ENCODE data around the gene MUC2.

The MUC2 gene

DNA sequence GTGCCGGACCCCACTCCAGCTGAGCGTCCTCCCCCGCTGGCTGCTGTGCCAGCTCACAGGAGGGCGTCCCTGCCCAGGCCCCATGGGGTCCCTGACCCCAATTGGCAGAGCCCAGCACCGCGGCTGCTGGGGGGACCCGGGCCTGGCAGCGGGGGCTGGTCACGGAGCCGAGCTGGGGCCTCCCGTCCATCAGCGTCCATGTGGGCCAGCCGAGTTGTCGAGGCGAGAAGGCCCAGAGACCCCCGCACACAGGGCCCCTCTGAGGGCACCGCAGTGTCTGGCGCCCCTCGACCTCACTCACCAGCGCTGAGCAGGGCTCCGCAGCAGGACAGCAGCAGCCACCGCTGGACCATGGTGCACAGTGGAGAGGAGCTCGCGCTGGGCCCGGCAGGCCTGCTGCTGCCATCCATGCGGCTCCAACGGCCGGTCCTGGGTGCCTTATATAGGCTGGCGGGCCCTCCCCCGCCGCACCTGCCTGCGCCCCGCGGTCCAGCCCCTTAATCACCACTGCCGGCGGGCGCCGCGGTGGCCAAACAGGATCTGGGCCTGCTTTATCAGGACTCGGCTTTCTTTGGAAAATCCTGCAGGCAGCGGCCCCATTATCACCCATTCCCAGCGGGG lies 38.3 kb upstream of the MUC2 start, which contains the start of gene MUC6:
MUC6 (minus strand) TSS at position 416 of the 621 bp plus-strand sequence; CDS start at position 353, 63 bp downstream.
- no peak for DNase-seq (ENCODE audit: low read depth, low spot score)

DNA sequence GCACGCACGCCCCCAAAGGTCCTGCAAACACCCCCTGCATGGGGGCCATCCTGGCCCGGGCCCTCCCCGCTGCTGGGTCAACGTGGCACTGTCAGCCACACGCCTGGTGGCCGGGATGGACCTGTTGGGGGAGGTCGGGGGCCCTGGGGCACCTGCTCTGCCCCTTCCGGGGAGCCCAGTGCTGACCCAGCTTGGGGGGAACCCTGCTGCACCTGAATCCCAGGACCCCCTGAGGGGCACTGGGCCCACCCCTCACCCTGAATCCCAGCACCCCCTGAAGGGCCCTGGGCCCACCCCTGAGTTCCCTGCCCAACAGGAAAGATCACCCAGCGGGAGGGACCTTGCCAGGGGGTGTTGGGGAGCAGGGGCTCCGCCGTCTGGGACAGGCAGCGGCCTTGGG lies 37.7 kb upstream of the MUC2 start:
- DNase-seq (ENCODE audit: low read depth, low spot score), result no peak

DNA sequence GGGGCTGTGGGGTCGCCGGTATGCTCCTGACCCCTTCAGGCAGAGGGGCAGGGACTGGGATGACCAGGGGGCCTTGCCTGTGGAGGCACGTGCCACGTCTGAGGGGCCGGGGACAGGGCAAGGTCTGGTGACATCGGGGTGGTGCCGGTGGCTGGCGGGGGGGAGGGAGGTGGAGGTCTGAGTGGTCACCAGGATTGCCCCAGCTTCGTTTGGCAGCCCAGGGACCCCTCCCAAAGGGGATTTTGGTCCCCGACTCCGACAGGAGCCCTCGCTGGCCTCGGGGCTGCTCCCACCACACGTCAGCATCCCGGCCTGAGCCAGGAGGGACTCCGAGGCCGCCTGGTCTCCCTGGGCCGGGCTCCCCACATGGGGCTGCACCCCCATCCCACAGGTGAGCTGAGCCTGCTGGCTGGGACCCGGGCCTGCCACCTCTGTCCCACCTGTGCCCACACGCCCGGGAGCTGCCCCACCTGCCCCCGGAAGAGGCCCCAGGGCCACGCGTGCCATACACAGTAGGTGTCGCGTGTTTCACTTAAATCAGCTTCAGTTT lies 37.1 kb upstream of the MUC2 start:
- DNase-seq (ENCODE audit: low read depth, low spot score), result no peak

DNA sequence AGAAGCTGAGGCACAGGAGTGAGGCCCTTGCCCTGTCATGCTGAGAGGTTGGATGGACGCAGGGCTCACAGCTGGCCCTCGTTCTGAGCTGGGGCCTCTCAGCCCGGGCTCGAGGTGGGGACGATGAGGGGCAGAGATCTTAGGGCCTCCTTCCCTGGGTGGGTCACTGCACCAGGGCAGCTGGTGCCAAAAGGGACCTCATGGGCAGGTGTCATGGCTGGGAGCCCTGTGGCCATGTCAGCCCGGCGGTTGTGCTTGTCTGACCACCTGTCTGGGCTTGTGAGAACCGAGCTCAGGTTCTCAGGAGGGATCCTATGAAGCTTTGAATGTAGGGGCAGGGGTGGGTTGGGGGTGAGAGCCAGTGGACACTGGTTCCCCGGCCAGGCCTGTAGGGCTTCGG lies 36.3 kb upstream of the MUC2 start:
- DNase-seq (ENCODE audit: low read depth, low spot score), result no peak

DNA sequence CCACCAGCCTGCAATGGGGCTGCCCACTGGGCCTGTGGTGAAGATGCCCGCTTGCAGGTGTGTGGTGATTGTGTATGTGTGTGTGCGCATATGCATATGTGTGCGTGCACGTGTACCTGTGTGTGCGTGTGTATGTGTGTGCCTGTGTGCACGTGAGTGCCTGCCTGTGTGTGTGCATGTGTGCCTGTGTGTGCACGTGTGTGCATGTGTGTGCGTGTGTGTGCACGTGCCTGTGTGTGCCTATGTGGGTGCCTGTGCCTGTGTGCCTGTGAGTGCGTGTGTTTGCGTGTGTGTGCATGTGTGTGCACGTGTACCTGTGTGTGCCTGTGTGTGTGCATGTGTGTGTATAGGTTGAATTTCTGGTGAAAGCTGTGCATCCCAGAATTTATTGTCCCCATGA lies 35.8 kb upstream of the MUC2 start:
- DNase-seq (ENCODE audit: low read depth, low spot score), result no peak

DNA sequence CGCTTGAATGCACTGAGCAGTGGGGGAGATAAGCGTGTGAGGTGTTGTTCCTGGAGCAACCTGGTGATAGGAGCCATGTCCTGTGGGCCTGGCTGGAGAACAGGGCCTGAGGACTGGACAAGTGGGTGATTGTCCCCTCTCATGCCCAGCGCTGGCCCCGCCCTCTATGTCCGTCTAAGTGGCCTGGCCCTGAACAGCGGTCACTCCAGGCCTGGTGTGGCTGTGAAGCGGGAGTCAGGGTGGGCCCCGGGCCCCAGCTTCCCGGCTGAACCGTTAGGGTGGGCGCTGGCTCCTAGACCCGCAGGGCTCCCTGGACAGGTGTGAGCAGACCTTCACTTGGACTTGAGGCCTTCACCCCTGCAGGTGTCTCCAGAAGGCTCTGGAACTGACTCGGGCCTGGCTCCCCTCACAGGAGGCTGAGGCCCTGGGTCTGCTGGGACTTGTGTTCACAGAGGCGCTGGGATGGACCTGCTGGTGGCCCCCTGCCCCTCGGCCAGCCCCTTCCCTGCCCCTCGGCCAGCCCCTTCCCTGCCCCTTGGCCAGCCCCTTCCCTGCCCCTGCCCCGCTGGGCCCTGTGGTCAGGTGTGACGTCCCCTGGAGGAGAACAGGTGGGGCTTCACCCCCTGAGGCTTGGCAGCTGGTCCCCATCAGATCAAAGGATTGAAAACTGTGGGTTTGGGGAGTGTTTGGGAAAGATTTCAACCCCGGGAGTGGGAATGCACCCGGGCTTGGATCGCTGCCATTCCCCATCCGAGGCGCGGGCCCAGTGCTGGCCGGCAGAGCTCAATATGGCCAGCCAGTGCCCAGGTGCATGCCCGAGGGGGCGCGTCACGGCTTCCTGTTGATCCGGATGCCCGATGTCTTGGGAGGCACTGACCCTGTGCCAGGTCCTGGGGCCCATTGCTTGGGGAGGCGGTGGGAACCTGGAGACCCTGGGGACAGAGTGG lies 34.9 kb upstream of the MUC2 start:
- no peak for DNase-seq (ENCODE audit: low read depth, low spot score)

DNA sequence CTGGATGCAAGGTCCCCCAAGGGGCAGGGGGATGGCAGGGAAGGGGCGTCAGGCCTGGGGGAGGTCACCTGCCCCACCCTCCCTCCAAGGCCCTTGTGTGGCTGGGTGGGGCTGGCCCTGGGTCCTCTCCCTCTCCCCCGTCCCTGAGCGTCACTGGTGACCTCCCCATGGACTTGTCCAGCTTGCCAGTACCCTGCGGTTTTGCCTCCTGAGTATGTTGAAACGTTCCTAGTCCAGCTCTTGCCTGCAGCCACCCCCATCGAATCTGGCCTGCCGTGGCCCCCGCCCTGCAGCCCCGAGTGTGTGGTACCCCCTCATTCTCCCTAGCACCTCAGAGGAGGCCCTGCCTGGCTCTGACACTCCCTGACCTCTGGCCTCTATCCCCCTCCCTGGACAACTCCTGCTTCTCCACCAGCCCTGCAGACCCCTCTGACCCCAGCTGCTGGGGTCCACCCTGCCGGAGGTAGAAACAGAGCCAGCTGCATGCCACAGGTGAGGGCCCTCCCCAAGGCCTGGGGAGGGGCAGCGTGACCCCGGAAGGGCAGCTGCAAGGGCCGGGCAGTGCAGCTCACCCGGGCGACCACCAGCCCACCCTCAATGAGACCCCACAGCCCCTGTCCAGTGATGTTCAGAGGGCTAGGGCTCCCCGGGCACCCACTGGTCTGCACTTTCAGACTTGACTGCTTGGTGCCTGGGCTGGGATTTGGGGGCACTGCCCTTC lies 34.1 kb upstream of the MUC2 start:
- DNase-seq (ENCODE audit: low read depth, low spot score), result no peak

DNA sequence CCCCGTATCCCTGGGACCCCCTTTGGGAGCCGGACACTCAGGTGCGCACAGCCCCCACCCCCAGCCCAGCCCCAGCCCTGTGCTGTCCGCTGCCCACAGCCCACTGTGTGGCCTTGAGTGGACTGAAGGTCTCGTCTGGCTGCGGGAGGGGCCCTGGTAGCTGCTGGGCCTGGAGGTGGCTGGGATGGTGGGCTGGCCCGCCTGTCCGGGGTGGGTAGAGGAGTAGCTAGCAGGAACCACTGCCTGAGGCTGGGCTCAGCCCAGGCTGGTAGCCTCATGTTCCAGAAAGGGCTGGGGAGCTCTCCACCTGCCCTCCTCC lies 33.6 kb upstream of the MUC2 start:
- no peak for DNase-seq (ENCODE audit: low read depth, low spot score)

DNA sequence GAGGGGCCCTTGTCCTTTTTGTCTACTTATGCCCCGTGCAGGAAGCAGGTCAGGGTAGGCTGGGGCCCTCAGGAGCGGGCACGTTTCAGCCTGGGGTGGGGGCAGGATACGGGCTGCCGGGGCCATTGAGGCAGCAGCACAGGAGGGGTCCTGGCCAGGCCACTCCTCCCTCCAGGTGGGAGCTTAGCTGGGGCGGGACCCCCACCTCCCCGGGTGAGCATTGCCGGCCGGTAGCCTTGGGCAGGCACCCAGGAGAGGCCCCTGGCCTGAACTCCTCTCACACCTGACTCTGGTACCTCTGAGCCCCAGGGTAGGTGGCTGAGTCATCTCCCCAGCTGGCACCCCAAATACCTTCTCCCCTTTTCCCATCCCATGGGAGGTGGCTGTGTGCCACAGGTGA lies 33.2 kb upstream of the MUC2 start:
- no peak for DNase-seq (ENCODE audit: low read depth, low spot score)

DNA sequence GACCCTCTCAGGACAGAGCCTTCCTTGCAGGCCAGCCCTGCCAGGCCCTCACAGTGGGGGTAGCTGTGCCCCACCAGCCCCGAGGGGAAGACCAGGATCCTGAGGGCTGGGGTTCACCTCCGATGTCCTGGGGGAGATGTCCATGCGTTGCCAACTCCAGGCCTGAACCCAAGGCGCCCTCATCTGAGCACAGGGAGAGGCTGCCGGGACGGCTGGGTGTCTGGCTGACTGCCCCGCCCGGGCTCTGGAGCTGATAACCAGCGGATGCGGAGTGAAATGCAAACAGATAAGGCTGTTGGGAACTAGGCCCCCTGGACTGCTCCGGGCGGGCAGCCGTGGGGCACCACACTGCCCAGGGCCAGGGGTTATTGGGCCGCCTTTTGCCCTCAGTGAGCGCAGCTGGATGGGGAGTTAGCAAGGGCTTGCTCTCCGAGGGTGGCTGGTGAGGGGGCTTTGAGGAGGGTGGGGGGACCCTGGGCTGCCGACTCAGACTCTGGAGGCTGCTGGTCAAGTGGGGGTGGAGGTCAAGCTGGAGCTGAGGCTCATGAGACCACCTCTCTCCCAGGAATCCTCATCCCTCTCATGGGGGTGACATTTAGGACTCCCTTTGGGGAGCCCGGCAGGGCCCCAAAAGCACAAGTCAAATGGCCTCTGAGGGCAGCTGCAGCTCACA lies 32.6 kb upstream of the MUC2 start:
- DNase-seq (ENCODE audit: low read depth, low spot score), result no peak

DNA sequence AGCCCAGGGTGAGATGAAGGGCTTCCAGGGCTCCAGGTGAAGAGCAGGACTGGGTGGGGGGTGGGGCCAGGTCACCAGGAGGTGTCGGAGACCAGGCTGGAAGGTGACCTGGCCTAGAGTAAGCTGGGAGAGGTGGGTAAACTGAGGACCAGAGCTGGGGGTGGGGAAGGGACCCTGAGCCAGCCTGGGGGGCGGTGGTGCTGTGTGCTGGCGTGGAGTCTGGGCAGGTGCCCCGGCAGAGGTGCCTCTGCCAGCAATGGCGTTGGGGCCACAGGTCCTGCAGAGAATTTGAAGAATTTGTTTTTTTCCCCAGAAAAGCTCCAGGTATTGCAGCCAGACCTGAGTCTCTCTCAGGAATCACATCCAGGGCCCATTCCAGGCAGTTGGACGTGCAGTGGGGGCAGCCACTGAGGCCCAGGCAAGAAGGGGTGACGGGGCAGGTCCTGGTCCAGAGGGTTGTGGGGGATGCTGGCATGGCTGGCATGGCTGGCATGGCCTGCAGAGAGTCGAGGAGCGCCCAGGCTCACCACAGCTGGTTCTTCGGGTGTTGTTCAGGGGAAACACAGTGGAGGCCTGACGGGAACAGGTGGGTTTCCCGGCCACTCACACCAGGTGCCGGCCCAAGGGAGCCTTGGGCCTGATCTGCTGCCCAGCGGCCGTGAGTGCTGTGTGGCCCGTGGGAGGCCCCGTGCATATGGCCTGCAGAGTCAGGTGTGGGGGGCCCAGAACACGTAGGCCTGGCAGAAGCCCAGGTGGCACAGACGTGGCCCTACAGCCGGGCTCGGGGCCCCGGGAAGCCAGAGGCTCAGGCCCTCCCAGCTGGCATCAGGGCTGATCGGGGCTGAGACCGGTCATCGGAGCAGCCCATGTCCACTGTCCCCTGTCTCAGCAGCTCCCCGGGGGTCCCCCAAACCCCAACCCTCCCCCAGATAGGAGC lies 31.8 kb upstream of the MUC2 start:
- no peak for DNase-seq (ENCODE audit: low read depth, low spot score)

DNA sequence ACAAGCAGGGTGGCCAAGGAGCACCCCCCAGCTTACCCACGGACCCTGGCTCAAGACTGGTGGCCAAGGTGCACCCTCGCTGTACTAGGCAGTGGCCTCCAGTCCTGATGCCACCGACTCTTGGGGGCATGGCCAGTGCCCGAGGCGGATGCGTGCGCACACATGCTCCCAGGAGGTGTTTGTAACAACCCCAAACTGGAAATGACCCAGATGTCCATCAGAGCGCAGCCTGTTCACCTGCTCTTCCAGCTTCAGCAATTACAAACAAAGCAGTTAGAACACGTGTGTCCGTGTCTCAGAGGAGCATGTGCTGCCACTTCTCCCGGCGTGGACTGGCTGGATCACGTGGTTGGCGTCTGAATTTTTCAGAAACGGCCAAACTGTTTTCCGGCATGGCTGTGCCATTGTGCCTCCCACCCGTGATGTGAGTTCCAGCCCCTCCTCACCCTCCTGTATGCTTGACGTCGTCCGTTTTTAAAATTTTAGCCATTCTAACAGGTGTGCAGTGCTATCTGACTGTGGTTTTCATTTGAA lies 31.0 kb upstream of the MUC2 start:
- DNase-seq (ENCODE audit: low read depth, low spot score), result no peak

DNA sequence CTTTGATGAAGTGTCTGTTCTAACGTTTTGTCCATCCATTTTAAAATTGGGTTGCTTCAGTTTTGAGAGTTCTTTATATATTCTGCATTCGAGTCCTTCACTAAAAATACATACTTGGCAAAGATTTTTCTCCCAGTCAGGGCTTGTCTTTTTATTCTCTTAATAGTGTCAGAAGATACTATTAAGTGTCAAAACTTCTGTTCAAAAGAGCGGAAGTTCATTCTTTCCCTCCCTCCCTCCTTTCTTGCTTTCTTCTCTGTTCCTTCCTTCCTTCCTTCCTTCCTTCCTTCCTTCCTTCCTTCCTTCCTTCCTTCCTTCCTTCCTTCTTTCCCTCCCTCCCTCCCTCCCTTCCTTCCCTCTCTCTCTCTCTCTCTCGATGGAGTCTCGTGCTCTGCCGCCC lies 30.5 kb upstream of the MUC2 start:
- no peak for DNase-seq (ENCODE audit: low read depth, low spot score)

DNA sequence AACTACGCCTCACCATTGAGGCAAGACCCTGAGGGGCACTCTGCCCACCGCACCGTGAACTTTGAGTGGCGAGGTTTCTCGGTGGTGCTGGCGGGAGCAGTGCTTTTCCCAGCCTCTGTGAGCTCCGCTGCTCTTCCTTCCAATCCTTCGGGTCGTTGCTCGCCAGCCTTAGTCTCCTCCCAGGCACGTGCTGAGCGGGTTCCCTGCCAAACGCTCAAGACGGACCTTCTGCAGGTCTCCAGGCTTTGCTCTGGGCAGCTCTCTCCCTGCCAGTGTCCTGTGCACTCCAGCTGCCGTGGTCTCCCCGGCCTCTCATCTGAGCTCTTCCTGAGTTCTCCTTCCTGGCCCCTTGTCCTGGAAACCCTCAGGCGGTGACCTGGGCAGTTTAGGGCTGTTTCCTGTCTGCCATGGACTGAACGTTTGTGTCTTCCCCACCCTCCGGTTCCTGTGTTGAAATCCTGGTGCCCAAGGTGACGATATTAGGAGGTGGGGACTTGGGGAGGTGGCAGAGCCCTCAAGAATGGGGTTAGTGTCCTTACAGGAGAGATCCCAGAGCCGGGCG lies 27.0 kb upstream of the MUC2 start:
- no peak for DNase-seq (ENCODE audit: low read depth, low spot score)

DNA sequence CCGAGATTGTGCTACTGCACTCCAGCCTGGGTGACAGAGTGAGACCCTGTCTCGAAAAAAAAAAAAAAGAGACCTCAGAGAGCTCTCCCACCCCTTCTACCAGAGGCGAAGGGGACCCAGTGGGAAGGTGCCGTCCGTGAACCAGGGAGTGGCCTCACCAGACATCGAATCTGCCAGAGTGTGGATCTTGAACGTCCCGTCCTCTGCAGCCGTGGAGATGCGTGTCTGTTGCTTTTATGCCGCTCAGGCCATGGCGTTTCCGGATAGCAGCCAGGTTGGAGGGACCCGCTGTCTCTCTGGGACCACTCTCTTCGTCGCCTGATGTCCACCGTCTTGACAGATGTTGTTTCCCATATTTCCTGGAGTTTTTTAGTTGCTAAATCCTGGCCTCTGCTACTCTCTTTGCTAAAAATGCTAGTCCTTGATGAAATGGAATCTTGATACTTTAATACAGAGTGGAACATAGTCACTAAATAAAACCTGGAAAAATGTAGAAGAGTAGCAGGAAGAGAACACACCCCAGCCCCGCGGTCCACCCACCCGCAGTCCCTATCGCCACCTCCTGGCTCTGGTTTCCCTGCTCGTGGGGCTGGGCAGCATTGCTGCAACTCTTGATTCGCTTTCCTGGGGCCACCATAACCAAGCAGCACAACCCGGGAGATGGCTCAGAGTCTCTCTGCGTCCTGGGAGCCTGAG lies 26.2 kb upstream of the MUC2 start:
- DNase-seq (ENCODE audit: low read depth, low spot score), result no peak

DNA sequence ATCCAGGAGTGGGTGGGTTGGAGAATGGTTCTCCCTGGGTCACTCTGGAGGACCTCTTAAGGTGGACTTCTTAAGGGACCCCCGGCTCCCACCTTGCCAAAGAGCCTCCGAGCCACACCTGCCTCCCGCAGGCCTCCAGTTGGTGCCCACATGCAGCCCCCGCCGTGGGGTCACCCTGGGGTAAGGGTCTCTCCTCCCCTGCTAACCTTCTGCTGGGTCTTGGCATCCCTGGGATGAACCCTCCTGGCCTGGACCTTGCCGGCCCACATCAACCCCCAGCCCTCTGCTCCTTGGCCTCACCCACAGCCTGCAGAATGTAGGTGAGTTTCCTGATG lies 25.6 kb upstream of the MUC2 start:
- no peak for DNase-seq (ENCODE audit: low read depth, low spot score)

DNA sequence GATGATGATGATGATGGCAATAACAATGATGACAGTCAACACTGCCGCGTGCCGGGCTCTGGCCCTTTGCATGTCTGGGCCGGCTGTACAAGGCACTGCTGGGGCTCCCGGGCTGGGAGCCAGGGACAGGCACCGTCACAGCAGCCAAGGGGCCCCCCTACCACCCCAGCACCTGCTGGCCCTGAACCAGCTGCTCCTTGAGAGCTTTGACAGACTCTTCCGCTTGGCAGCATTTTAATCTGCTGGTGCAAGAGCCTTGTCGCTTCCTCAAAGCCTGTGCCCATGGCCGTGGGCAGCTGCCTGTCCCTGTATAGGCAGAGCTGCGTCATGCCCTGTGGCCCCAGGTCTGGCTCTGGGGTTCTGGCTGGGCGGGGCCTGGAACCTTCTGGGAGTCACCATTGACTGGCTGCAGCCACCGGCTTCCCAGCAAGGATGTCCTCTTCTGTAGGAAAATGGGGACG lies 25.2 kb upstream of the MUC2 start:
- DNase-seq (ENCODE audit: low read depth, low spot score), result no peak

DNA sequence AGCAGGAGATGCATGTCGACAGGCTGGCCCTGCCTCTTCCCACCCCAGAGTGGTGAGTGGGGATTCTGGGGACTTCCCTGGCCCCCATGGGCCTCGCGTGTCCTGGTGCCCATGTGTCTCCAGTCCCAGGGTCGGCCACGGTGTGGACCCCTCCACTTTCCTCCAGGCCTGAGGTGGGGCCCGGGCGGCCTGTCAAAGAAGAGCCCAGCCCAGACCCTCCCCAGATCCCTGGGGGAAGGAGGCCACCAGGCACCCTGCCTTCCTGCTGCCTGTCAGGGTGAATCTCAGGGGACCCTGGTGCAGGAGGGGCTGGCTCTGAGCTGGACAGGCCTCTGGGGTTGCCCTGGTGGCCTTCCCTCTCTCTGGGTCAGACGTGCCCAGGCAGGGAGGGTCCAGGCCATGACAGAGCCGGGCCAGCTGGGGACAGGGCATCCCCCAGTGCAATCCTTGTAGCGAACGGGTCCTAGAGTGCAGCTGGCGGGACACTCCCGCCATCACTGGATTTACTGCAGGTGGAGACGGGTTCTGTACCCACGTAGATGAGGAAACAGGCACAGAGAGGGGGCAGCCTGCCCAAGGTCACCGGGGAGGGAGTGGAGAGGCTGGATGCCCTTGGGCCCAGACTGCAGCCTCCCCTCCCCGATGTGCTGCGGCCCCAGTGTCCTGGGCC lies 24.6 kb upstream of the MUC2 start:
- no peak for DNase-seq (ENCODE audit: low read depth, low spot score)

Measured in activated naive CD8-positive, alpha-beta T cell treated with anti-CD3 and anti-CD28 coated beads, Interleukin-2, amount 50 U/mL, for 16 hours (primary cell).